Measurements from ENCODE around the gene NUP188. TPM values are rescaled to one million over a fixed set of nuclear protein-coding genes. Genes with fewer than 3 reads are reported as not detected.

The NUP188 gene
- total RNA-seq, 1 donor from 2014 or later: 49.6 TPM

GRCh38 chr9:129026442-129027223, 79.1 kb downstream of the NUP188 start:
- no peaks in the 10 kb centered on the region for H3K36me3 ChIP-seq
- peak overlapping the region; percentile 83 for H3K4me3 ChIP-seq
- no peaks in the 10 kb centered on the region for H3K9me3 ChIP-seq
- peak; percentile 1 for ATAC-seq
- H3K4me1 ChIP-seq: peaks cover 21% of the 10 kb centered on the region
- peak overlapping the region; percentile 73 for H3K27ac ChIP-seq
- H3K27me3 ChIP-seq: no peaks in the 10 kb centered on the region
- no peak for DNase-seq
- TF ChIP-seq CTCF (IDR thresholded peaks at IDR 0.05): no peak
- intact Hi-C loops (cut with DNase I): no loop called here

- Histone ChIP-seq H3K27me3 (no peaks in the 10 kb centered on the region), H3K27ac (peak overlapping the region; percentile 73), H3K9me3 (no peaks in the 10 kb centered on the region), H3K4me1 (peaks cover 21% of the 10 kb centered on the region), H3K36me3 (no peaks in the 10 kb centered on the region), H3K4me3 (peak overlapping the region; percentile 83)
- DNase-seq (no peak), ATAC-seq (no peak)
- TF ChIP-seq CTCF (IDR thresholded peaks at IDR 0.05): no peak
- intact Hi-C loops (cut with DNase I): no loop called here
Observed at GRCh38 chr9:129027224-129027684, 79.8 kb downstream of the NUP188 start.

GRCh38 chr9:129027685-129028191, 80.2 kb downstream of the NUP188 start:
- Histone ChIP-seq H3K4me1 (peaks cover 21% of the 10 kb centered on the region), H3K27ac (peak overlapping the region; percentile 73), H3K27me3 (no peaks in the 10 kb centered on the region), H3K4me3 (peak overlapping the region; percentile 83), H3K36me3 (no peaks in the 10 kb centered on the region), H3K9me3 (no peaks in the 10 kb centered on the region)
- DNase-seq: no peak
- TF ChIP-seq CTCF (IDR thresholded peaks at IDR 0.05): no peak
- intact Hi-C loops (cut with DNase I): no loop called here
- peak; percentile 39 for ATAC-seq

DNA sequence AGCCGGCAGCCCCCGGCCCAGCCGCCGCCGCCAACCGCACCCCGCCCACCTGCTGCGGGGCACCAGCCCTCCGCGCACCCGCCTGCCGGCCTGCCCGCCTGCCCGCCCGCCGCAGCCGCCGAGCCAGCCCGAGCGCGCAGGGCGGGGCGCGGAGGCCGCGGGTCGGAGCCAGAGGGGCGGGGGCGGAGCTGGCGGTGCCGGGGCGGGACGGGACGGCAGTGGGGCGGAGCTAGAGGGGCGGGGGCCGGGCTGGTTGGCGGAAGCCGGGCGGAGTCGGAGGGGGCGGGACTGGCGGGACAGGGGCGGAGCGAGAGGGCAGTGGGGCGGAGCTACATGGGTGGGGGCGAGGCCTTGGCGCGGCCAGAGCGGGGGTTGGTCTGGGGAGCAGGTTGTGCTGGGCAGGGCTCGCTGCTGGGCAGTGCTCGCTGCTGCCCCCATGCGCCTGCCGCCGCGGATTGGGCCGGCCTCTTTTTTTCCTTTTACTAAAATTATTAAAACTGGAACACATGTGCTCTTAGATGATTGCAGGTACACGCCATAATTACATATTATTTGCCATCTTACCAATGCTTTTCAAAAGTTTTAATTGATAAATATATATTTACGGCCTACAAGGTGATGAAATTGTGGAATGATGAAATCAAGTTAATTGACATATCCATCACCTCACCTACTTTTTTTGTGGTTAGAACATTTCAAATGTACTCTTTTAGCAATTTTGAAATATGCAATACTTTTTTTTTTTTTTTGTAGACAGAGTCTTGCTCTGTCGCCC, 80.9 kb downstream of the NUP188 start, which contains the start of gene SH3GLB2:
Gene SH3GLB2 (minus strand): TSS at position 140 of the 775 bp plus-strand sequence. CDS start 177 bp downstream, outside the sequence.
- Histone ChIP-seq H3K36me3 (no peaks in the 10 kb centered on the region), H3K4me1 (peaks cover 21% of the 10 kb centered on the region), H3K9me3 (no peaks in the 10 kb centered on the region), H3K27me3 (no peaks in the 10 kb centered on the region), H3K4me3 (peak within 1 kb of the TSS; percentile 83), H3K27ac (peak within 1 kb of the TSS; percentile 73)
- intact Hi-C loops (cut with DNase I): no loop called here
- peak; percentile 98 for DNase-seq
- TF ChIP-seq CTCF (IDR thresholded peaks at IDR 0.05): peak; percentile 91
- ATAC-seq: peak; percentile 97

GRCh38 chr9:129030191-129030590, 82.7 kb downstream of the NUP188 start:
- Histone ChIP-seq H3K9me3 (no peaks in the 10 kb centered on the region), H3K4me1 (peaks cover 21% of the 10 kb centered on the region), H3K27ac (no peak overlapping the region), H3K27me3 (no peaks in the 10 kb centered on the region), H3K4me3 (no peak overlapping the region), H3K36me3 (no peaks in the 10 kb centered on the region)
- intact Hi-C loops (cut with DNase I): no loop called here
- no peak for TF ChIP-seq CTCF (IDR thresholded peaks at IDR 0.05)
- DNase-seq (no peak), ATAC-seq (no peak)
